ENCODE measurements around the gene PRKAA2.

Gene PRKAA2

GRCh38 chr1:56712150-56712549, 67.0 kb downstream of the PRKAA2 start:
- no peaks in the 10 kb centered on the region for H3K4me1 Mint-ChIP-seq (ENCODE audit: low read depth)
- intact Hi-C loops (cut with micrococcal nuclease), result no loop called here
- H3K36me3 Mint-ChIP-seq (ENCODE audit: low read depth), result no peaks in the 10 kb centered on the region
- H3K4me3 Mint-ChIP-seq, result no peak overlapping the region
- no peaks in the 10 kb centered on the region for H3K27me3 Mint-ChIP-seq
- no peaks in the 10 kb centered on the region for H3K9me3 Mint-ChIP-seq
- no peak overlapping the region for H3K27ac Mint-ChIP-seq

- intact Hi-C loops (cut with micrococcal nuclease), result no loop called here
- no peaks in the 10 kb centered on the region for H3K4me1 Mint-ChIP-seq (ENCODE audit: low read depth)
- no peaks in the 10 kb centered on the region for H3K9me3 Mint-ChIP-seq
- H3K27ac Mint-ChIP-seq, result no peak overlapping the region
- H3K36me3 Mint-ChIP-seq (ENCODE audit: low read depth), result no peaks in the 10 kb centered on the region
- no peak overlapping the region for H3K4me3 Mint-ChIP-seq
- no peaks in the 10 kb centered on the region for H3K27me3 Mint-ChIP-seq
These were observed 68.0 kb downstream of the PRKAA2 start for GRCh38 chr1:56713112-56713511.

- Mint-ChIP-seq H3K4me1 (ENCODE audit: low read depth) (no peaks in the 10 kb centered on the region), H3K27me3 (no peaks in the 10 kb centered on the region)
- intact Hi-C loops (cut with micrococcal nuclease), result no loop called here
These were observed 70.0 kb downstream of the PRKAA2 start for GRCh38 chr1:56715156-56715555.

GRCh38 chr1:56719171-56719570, 74.1 kb downstream of the PRKAA2 start:
- no peaks in the 10 kb centered on the region for H3K4me1 Mint-ChIP-seq (ENCODE audit: low read depth)
- H3K27me3 Mint-ChIP-seq, result no peaks in the 10 kb centered on the region
- H3K4me3 Mint-ChIP-seq, result no peak overlapping the region
- no peak overlapping the region for H3K27ac Mint-ChIP-seq
- no peaks in the 10 kb centered on the region for H3K36me3 Mint-ChIP-seq (ENCODE audit: low read depth)
- no peaks in the 10 kb centered on the region for H3K9me3 Mint-ChIP-seq
- intact Hi-C loops (cut with micrococcal nuclease), result no loop called here

More at GRCh38 chr1:56715156-56715555, 70.0 kb downstream of the PRKAA2 start:
- Mint-ChIP-seq H3K9me3 (no peaks in the 10 kb centered on the region), H3K4me3 (no peak overlapping the region), H3K36me3 (ENCODE audit: low read depth) (no peaks in the 10 kb centered on the region), H3K27ac (no peak overlapping the region)

- intact Hi-C loops (cut with micrococcal nuclease), result no loop called here
- Mint-ChIP-seq H3K4me3 (no peak overlapping the region), H3K36me3 (ENCODE audit: low read depth) (no peaks in the 10 kb centered on the region), H3K9me3 (peaks cover 8% of the 10 kb centered on the region), H3K27ac (no peak overlapping the region), H3K27me3 (peaks cover 1% of the 10 kb centered on the region), H3K4me1 (ENCODE audit: low read depth) (no peaks in the 10 kb centered on the region)
These were observed 81.6 kb downstream of the PRKAA2 start for GRCh38 chr1:56726706-56727105.

GRCh38 chr1:56728964-56729363, 83.8 kb downstream of the PRKAA2 start:
- no peak overlapping the region for H3K4me3 Mint-ChIP-seq

GRCh38 chr1:56745231-56745630, 100.1 kb downstream of the PRKAA2 start:
- Mint-ChIP-seq H3K27me3 (no peaks in the 10 kb centered on the region), H3K4me3 (no peak overlapping the region), H3K9me3 (no peaks in the 10 kb centered on the region), H3K36me3 (ENCODE audit: low read depth) (no peaks in the 10 kb centered on the region), H3K27ac (no peak overlapping the region), H3K4me1 (ENCODE audit: low read depth) (no peaks in the 10 kb centered on the region)
- intact Hi-C loops (cut with micrococcal nuclease), result no loop called here

More at GRCh38 chr1:56728964-56729363, 83.8 kb downstream of the PRKAA2 start:
- peaks cover 3% of the 10 kb centered on the region for H3K27me3 Mint-ChIP-seq
- H3K4me1 Mint-ChIP-seq (ENCODE audit: low read depth), result no peaks in the 10 kb centered on the region
- no peak overlapping the region for H3K27ac Mint-ChIP-seq
- H3K36me3 Mint-ChIP-seq (ENCODE audit: low read depth), result no peaks in the 10 kb centered on the region
- H3K9me3 Mint-ChIP-seq, result peaks cover 8% of the 10 kb centered on the region
- intact Hi-C loops (cut with micrococcal nuclease), result no loop called here

- H3K36me3 Mint-ChIP-seq (ENCODE audit: low read depth), result no peaks in the 10 kb centered on the region
- H3K4me1 Mint-ChIP-seq (ENCODE audit: low read depth), result no peaks in the 10 kb centered on the region
- no peak overlapping the region for H3K4me3 Mint-ChIP-seq
- peaks cover 3% of the 10 kb centered on the region for H3K27me3 Mint-ChIP-seq
- intact Hi-C loops (cut with micrococcal nuclease), result no loop called here
- no peak overlapping the region for H3K27ac Mint-ChIP-seq
- no peaks in the 10 kb centered on the region for H3K9me3 Mint-ChIP-seq
These were observed 109.8 kb downstream of the PRKAA2 start for GRCh38 chr1:56754708-56755479.

- Mint-ChIP-seq H3K4me1 (ENCODE audit: low read depth) (no peaks in the 10 kb centered on the region), H3K27me3 (peaks cover 3% of the 10 kb centered on the region), H3K27ac (no peak overlapping the region), H3K4me3 (no peak overlapping the region), H3K36me3 (ENCODE audit: low read depth) (no peaks in the 10 kb centered on the region), H3K9me3 (no peaks in the 10 kb centered on the region)
- intact Hi-C loops (cut with micrococcal nuclease), result no loop called here
These were observed 110.8 kb downstream of the PRKAA2 start for GRCh38 chr1:56755911-56756310.

- H3K4me3 Mint-ChIP-seq, result no peak overlapping the region
- no peak overlapping the region for H3K27ac Mint-ChIP-seq
- H3K4me1 Mint-ChIP-seq (ENCODE audit: low read depth), result no peaks in the 10 kb centered on the region
- H3K27me3 Mint-ChIP-seq, result no peaks in the 10 kb centered on the region
- no peaks in the 10 kb centered on the region for H3K9me3 Mint-ChIP-seq
- H3K36me3 Mint-ChIP-seq (ENCODE audit: low read depth), result no peaks in the 10 kb centered on the region
- intact Hi-C loops (cut with micrococcal nuclease), result no loop called here
These were observed 113.0 kb downstream of the PRKAA2 start for GRCh38 chr1:56758135-56758534.

GRCh38 chr1:56758794-56759193, 113.7 kb downstream of the PRKAA2 start:
- Mint-ChIP-seq H3K36me3 (ENCODE audit: low read depth) (no peaks in the 10 kb centered on the region), H3K27me3 (no peaks in the 10 kb centered on the region), H3K4me3 (no peak overlapping the region), H3K9me3 (no peaks in the 10 kb centered on the region), H3K27ac (no peak overlapping the region), H3K4me1 (ENCODE audit: low read depth) (no peaks in the 10 kb centered on the region)
- intact Hi-C loops (cut with micrococcal nuclease), result no loop called here

All from dendritic cell treated with granulocyte-macrophage colony-stimulating factor and Interleukin-4, amounts not matched to agents 40 ng/mL and 50 ng/mL, for 4 days (primary cell).